Retinal pigment epithelial cell (primary cell): ENCODE results near the gene CNTN5.

ENCODE experiments used
- DNase-seq: peaks from one replicate; pipeline ENCODE4 v3.0.0-alpha.2; 2010; ENCODE audit warnings: low read depth
- H3K4me3 ChIP-seq: 2 replicates; pipeline ENCODE4 v1.5.1; 2011; ENCODE audit warnings: mild to moderate bottlenecking, low read length, control low read depth, moderate library complexity
- CTCF ChIP-seq: conservative IDR thresholded peaks from 2 replicates; pipeline ENCODE4 v1.5.1; 2011; ENCODE audit warnings: low read depth, low read length, control low read depth, inconsistent platforms

CNTN5 gene

GRCh38 chr11:99066618-99067317 lies 46.0 kb downstream of the CNTN5 start:
- no peak for TF ChIP-seq CTCF
- H3K4me3 ChIP-seq = no peak overlapping the region
- no peak for DNase-seq

GRCh38 chr11:99068832-99069231 lies 48.1 kb downstream of the CNTN5 start:
- no peak for DNase-seq
- H3K4me3 ChIP-seq = no peak overlapping the region
- no peak for TF ChIP-seq CTCF

GRCh38 chr11:99069856-99070444 lies 49.2 kb downstream of the CNTN5 start:
- peak; percentile 21 for TF ChIP-seq CTCF
- peak overlapping the region; percentile 55 for H3K4me3 ChIP-seq
- no peak for DNase-seq

GRCh38 chr11:99079576-99079975 lies 58.8 kb downstream of the CNTN5 start:
- TF ChIP-seq CTCF = no peak
- DNase-seq = no peak
- no peak overlapping the region for H3K4me3 ChIP-seq

GRCh38 chr11:99080154-99080553 lies 59.4 kb downstream of the CNTN5 start:
- no peak for TF ChIP-seq CTCF
- no peak overlapping the region for H3K4me3 ChIP-seq
- DNase-seq = no peak

- DNase-seq = no peak
- no peak for TF ChIP-seq CTCF
- H3K4me3 ChIP-seq = no peak overlapping the region
These were observed 77.5 kb downstream of the CNTN5 start for GRCh38 chr11:99098258-99098657.

GRCh38 chr11:99098751-99099150 lies 78.0 kb downstream of the CNTN5 start:
- no peak for DNase-seq
- no peak for TF ChIP-seq CTCF
- H3K4me3 ChIP-seq = no peak overlapping the region
